ENCODE results near the gene TSSK1B. TPM values are rescaled to one million over a fixed set of nuclear protein-coding genes. Genes with fewer than 3 reads are reported as not detected.

TSSK1B gene
- total and polyA plus RNA-seq, 12 donors = 0.11 TPM; not detected in 11

GRCh38 chr5:113389116-113389515 lies 45.7 kb downstream of the TSSK1B start:
- DNase-seq (no peak), ATAC-seq (no peak)
- Histone ChIP-seq H3K4me1 (no peaks in the 10 kb centered on the region), H3K27me3 (peaks cover 0 to 17% (median 0%) of the 10 kb centered on the region in 7 donors), H3K4me3 (no peak overlapping the region), H3K9me3 (no peaks in the 10 kb centered on the region), H3K36me3 (no peaks in the 10 kb centered on the region), H3K27ac (no peak overlapping the region)
- intact Hi-C loops (cut with DNase I) = loop anchor here in 1 of 10 donors (10.0 kb wide), 1 partner anchor 216 kb away; no protein-coding TSS in a partner anchor
- WGBS, 2 donors = 93 to 98% methylated on average over 4 of the region's 4 CpGs
- TF ChIP-seq, protein P1, sequence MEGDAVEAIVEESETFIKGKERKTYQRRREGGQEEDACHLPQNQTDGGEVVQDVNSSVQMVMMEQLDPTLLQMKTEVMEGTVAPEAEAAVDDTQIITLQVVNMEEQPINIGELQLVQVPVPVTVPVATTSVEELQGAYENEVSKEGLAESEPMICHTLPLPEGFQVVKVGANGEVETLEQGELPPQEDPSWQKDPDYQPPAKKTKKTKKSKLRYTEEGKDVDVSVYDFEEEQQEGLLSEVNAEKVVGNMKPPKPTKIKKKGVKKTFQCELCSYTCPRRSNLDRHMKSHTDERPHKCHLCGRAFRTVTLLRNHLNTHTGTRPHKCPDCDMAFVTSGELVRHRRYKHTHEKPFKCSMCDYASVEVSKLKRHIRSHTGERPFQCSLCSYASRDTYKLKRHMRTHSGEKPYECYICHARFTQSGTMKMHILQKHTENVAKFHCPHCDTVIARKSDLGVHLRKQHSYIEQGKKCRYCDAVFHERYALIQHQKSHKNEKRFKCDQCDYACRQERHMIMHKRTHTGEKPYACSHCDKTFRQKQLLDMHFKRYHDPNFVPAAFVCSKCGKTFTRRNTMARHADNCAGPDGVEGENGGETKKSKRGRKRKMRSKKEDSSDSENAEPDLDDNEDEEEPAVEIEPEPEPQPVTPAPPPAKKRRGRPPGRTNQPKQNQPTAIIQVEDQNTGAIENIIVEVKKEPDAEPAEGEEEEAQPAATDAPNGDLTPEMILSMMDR (IDR thresholded peaks at IDR 0.05) = no peak

- TF ChIP-seq, protein P1 (IDR thresholded peaks at IDR 0.05) = no peak
- no peaks in the 10 kb centered on the region for H3K4me1 ChIP-seq
- intact Hi-C loops (cut with DNase I) = loop anchor here in 1 of 10 donors (10.0 kb wide), 1 partner anchor 217 kb away; no protein-coding TSS in a partner anchor
- H3K4me3 ChIP-seq = no peak overlapping the region
- DNase-seq = no peak
- H3K27ac ChIP-seq = no peak overlapping the region
- peaks cover 0 to 17% (median 0%) of the 10 kb centered on the region in 7 donors for H3K27me3 ChIP-seq
- 84 to 88% methylated on average over 2 of the region's 2 CpGs for WGBS, 2 donors
- H3K9me3 ChIP-seq = no peaks in the 10 kb centered on the region
- no peak for ATAC-seq
- H3K36me3 ChIP-seq = no peaks in the 10 kb centered on the region
Measured at GRCh38 chr5:113387844-113388243, 46.9 kb downstream of the TSSK1B start.

GRCh38 chr5:113384782-113385285 lies 50.0 kb downstream of the TSSK1B start:
- Histone ChIP-seq H3K9me3 (no peaks in the 10 kb centered on the region), H3K4me3 (no peak overlapping the region), H3K4me1 (peaks cover 0 to 12% (median 0%) of the 10 kb centered on the region in 9 donors), H3K27ac (no peak overlapping the region), H3K27me3 (peaks cover 0 to 36% (median 0%) of the 10 kb centered on the region in 7 donors), H3K36me3 (no peaks in the 10 kb centered on the region)
- 76 to 81% methylated on average over 4 of the region's 4 CpGs for WGBS, 2 donors
- intact Hi-C loops (cut with DNase I) = loop anchor here in 3 of 10 donors (5.0 to 10.0 kb wide), 2 partner anchors 122 to 220 kb away; no protein-coding TSS in a partner anchor
- DNase-seq (no peak), ATAC-seq (peak in 1 of 8 donors; percentile 22)
- TF ChIP-seq, protein P1 (IDR thresholded peaks at IDR 0.05) = no peak

DNA sequence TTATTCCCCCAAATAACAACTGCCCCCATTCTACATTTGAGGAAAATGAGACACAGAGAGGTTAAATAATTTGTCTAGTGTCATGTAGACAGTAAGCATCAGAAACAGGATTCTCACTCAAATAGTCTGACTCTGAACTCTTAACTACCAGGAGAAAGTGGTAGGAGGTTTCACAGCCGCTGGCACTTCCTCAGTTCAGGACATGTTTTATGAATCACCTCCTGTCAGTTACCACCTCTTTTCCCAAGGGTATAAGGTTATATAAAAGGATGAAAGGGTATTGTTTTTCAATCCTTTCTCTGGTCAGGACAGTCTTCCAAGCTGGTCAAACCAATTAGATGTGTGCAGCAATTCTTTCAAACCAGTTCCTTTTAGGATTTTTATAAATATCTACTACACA lies 52.1 kb downstream of the TSSK1B start:
- ATAC-seq = no peak
- WGBS, 2 donors = 67 to 74% methylated on average over 1 of the region's 1 CpG
- intact Hi-C loops (cut with DNase I) = loop anchor here in 3 of 10 donors (5.0 to 10.0 kb wide), 2 partner anchors 125 to 222 kb away; no protein-coding TSS in a partner anchor
- peaks cover 0 to 27% (median 0%) of the 10 kb centered on the region in 9 donors for H3K4me1 ChIP-seq
- H3K9me3 ChIP-seq = no peaks in the 10 kb centered on the region
- TF ChIP-seq, protein P1 (IDR thresholded peaks at IDR 0.05) = no peak
- no peak overlapping the region for H3K27ac ChIP-seq
- no peaks in the 10 kb centered on the region for H3K36me3 ChIP-seq
- H3K4me3 ChIP-seq = no peak overlapping the region
- no peak for DNase-seq
- peaks cover 0 to 29% (median 0%) of the 10 kb centered on the region in 7 donors for H3K27me3 ChIP-seq

Other genes with a start within 250 kb of the TSSK1B start
- 10 to 100 TPM; 19.3 to 34.1 (median 26.6) TPM for gene MCC, start 53.5 kb upstream of the TSSK1B start, total RNA-seq
- gene MCC, start 53.5 kb upstream of the TSSK1B start, polyA plus RNA-seq = 1 to 10 TPM; 4.2 to 8.0 TPM
- gene YTHDC2, start 78.7 kb upstream of the TSSK1B start, total RNA-seq = 10 to 100 TPM; 10.6 to 20.9 (median 14.0) TPM
- 10 to 100 TPM in 1 of 2 donors, 1 to 10 TPM in 1; 4.9 to 12.7 TPM for gene YTHDC2, start 78.7 kb upstream of the TSSK1B start, polyA plus RNA-seq

Data from heart right ventricle (tissue), 16 donors.